Measurements from ENCODE around the gene CYP3A5. TPM values are rescaled to one million over a fixed set of nuclear protein-coding genes. Genes with fewer than 3 reads are reported as not detected.
"Not testable (repeated sequence)": the region's sequence is repeated elsewhere in the genome, so short reads cannot be mapped to it uniquely, and the experiment has no call there.

CYP3A5 gene
- total RNA-seq, 1 donor from 2014 or later, result 15.5 TPM

DNA sequence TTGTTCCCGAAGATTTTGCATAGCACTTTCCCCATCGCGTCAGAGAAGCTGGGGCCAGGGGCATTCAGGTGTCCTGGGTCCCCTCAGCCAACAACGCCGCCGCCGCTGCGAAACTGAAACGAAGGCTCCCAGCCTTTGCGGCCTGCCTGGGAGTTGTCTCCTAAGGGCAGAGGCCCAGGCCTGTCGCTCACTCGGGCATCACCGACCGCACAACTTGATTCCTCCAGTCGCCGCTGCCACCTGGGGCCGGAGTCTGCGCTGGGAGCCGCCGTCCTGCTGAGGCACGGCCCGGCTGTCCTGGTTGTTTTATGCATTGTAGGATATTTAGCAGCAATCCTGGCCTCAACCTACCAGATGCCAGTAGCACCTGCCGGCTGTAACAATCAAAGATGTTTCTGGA is 41.1 kb downstream of the CYP3A5 start:
- TF ChIP-seq, protein P1, sequence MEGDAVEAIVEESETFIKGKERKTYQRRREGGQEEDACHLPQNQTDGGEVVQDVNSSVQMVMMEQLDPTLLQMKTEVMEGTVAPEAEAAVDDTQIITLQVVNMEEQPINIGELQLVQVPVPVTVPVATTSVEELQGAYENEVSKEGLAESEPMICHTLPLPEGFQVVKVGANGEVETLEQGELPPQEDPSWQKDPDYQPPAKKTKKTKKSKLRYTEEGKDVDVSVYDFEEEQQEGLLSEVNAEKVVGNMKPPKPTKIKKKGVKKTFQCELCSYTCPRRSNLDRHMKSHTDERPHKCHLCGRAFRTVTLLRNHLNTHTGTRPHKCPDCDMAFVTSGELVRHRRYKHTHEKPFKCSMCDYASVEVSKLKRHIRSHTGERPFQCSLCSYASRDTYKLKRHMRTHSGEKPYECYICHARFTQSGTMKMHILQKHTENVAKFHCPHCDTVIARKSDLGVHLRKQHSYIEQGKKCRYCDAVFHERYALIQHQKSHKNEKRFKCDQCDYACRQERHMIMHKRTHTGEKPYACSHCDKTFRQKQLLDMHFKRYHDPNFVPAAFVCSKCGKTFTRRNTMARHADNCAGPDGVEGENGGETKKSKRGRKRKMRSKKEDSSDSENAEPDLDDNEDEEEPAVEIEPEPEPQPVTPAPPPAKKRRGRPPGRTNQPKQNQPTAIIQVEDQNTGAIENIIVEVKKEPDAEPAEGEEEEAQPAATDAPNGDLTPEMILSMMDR (IDR thresholded peaks at IDR 0.05), result no peak
- no peaks in the 10 kb centered on the region for H3K4me1 ChIP-seq
- H3K36me3 ChIP-seq, result peaks cover 9% of the 10 kb centered on the region
- intact Hi-C loops (cut with DNase I), result no loop called here
- ATAC-seq (no peak), DNase-seq (no peak)
- H3K27ac ChIP-seq, result no peak overlapping the region
- H3K9me3 ChIP-seq, result no peaks in the 10 kb centered on the region
- H3K27me3 ChIP-seq (ENCODE audit: low read depth), result no peaks in the 10 kb centered on the region
- H3K4me3 ChIP-seq, result no peak overlapping the region

DNA sequence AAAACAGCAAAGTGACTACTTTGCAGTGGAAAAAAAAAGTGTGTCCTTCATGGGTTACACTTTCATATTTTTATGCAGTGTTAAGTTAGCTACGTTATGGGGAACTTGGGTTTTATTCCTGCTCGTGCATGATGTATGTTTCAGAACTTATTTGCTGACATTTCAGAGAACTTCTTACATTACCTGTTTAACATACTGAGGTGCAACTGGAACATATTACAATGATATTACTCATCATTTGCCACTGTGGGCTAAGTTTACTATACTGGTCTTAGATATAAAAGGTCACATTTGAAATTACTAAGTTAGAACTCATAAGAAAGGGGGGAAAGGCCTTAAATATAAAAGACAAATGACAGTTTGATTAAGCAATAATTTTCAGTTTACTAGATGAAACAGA is 42.4 kb downstream of the CYP3A5 start:
- H3K27me3 ChIP-seq (ENCODE audit: low read depth); H3K27ac ChIP-seq; H3K4me1 ChIP-seq; ATAC-seq; DNase-seq; H3K4me3 ChIP-seq; intact Hi-C loops (cut with DNase I); H3K9me3 ChIP-seq: not testable (repeated sequence)
- H3K36me3 ChIP-seq, result peaks cover 16% of the 10 kb centered on the region

DNA sequence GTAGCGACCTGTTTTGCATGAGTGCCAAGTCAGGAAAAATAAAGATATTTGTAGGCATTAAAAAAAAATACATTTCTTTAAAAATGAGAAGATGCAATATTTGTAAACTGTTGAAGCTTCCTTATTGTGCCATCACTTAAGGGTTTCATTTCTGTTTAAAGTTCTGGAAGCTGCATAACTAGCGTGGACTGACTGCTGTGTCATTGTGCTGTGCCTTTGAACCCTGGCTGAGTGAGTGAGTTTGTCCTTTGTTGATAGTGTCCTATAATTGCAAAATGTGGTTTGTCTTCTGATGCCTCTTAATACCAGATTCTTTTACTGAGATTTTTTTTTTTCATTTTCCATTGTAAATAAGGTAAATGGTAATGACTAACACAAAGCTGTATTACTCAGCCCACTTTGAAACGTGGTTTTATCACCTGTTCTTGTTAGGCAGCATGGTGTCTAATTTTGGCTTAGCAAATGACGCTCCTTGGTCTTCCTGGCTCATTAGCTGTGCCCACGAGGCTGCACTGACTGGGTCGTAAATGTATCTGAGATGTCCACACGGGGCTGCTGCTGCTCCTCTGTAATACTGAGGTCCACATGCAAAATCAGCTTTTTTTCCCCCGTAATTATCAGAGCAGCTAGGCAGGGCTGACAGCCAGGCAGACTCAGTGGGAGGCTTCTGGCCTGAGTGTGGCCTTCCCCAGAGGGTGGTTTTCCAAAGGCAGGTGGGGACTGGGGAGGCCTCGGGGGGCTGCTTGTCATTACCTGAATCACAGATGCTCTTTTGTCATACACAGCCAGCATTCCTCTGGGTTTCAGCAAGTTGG is 48.3 kb downstream of the CYP3A5 start:
- H3K36me3 ChIP-seq, result peaks cover 74% of the 10 kb centered on the region
- no peaks in the 10 kb centered on the region for H3K9me3 ChIP-seq
- peak; percentile 45 to 59 for ATAC-seq
- no peak for DNase-seq
- H3K4me3 ChIP-seq, result no peak overlapping the region
- H3K4me1 ChIP-seq, result peaks cover 3% of the 10 kb centered on the region
- H3K27ac ChIP-seq, result no peak overlapping the region
- H3K27me3 ChIP-seq (ENCODE audit: low read depth), result no peaks in the 10 kb centered on the region
- TF ChIP-seq, protein P1 (IDR thresholded peaks at IDR 0.05), result peak; percentile 12
- intact Hi-C loops (cut with DNase I), result no loop called here

DNA sequence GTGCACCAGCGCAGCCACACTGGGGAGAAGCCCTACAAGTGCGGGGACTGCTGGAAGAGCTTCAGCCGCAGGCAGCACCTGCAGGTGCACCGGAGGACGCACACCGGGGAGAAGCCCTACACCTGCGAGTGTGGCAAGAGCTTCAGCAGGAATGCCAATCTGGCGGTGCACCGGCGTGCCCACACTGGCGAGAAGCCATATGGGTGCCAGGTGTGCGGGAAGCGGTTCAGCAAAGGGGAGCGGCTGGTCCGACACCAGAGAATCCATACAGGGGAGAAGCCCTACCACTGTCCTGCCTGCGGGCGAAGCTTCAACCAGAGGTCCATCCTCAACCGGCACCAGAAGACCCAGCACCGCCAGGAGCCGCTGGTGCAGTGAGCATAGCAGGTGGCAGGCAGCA is 50.2 kb downstream of the CYP3A5 start:
- H3K27me3 ChIP-seq (ENCODE audit: low read depth), result no peaks in the 10 kb centered on the region
- H3K9me3 ChIP-seq, result no peaks in the 10 kb centered on the region
- H3K4me1 ChIP-seq, result peaks cover 3% of the 10 kb centered on the region
- DNase-seq (no peak), ATAC-seq (peak in 1 of 2 donors; percentile 17)
- H3K4me3 ChIP-seq, result no peak overlapping the region
- peaks cover 93% of the 10 kb centered on the region for H3K36me3 ChIP-seq
- H3K27ac ChIP-seq, result no peak overlapping the region
- TF ChIP-seq, protein P1 (IDR thresholded peaks at IDR 0.05), result no peak
- intact Hi-C loops (cut with DNase I), result no loop called here

DNA sequence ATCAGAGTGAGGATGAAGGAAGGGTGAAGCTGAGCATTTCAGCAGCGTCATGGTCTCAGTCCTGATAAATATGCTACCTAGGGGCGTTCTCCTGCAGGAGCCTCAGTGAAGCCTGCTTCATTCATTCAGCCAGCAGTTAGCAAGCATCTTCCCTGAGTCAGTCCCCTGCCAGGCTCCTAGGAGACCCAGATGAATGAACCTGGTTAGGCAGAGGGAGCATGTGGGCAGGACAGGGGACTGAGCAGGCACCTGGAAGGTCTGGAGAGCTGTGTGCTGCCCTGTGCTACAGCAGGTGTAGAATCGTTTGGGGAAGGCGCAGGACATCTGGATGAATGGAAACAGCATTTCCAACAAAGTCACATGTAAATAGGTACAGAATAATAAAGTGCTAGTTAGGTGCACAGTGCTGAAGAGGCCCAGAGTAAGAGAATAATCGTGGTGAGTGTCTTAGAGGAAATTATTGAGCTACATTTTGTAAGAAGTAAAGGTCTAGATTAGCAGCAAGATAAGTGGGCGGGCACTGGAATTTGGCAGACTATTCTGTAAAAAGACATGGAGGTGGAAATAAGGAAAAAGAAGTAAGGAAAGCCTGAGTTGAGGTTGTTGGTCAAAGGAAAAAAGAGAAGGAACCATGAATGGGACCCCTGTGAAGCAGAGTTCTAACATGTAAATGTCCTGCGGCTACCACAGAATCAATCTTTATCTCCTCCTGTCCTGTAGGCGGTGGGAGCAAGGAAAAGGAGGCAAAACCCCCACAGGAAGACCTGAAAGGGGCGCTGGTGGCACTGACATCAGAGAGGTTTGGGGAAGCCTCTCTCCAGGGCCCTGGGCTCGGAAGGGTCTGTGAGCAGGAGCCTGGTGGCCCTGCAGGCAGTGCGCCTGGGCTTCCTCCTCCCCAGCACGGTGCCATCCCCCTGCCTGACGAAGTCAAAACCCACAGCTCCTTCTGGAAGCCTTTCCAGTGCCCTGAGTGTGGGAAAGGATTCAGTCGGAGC is 51.0 kb downstream of the CYP3A5 start:
- peaks cover 3% of the 10 kb centered on the region for H3K4me1 ChIP-seq
- no peaks in the 10 kb centered on the region for H3K9me3 ChIP-seq
- intact Hi-C loops (cut with DNase I), result no loop called here
- ATAC-seq, result no peak
- DNase-seq, result no peak
- H3K4me3 ChIP-seq, result no peak overlapping the region
- no peak overlapping the region for H3K27ac ChIP-seq
- H3K36me3 ChIP-seq, result peaks cover 93% of the 10 kb centered on the region
- TF ChIP-seq, protein P1 (IDR thresholded peaks at IDR 0.05), result no peak
- H3K27me3 ChIP-seq (ENCODE audit: low read depth), result no peaks in the 10 kb centered on the region
